HCT116 (cell line): ENCODE measurements around the gene PRDM2. TPM values are rescaled to one million over a fixed set of nuclear protein-coding genes. Genes with fewer than 3 reads are reported as not detected.

Experiments
- ATAC-seq: fragments of 200-7000 bp; cut with Tn5 transposase; 2 replicates; pipeline ENCODE4 v1.9.1; 2020; ENCODE audit warnings: mild to moderate bottlenecking, moderate library complexity
- BruUV-seq: library from RNA; stranded (reverse); fragments of 400-500 nt; replicated peaks from 2 replicates; lab custom pipeline; 2021; lab: Mats Ljungman, UMichigan
- CTCF ChIA-PET: fragments of 300-600 bp; sonication (Branson Sonifier 250); formaldehyde crosslinking; loops from one replicate; lab custom pipeline; 2021; ENCODE audit warnings: antibody characterized with exemption; lab: Charles Lee
- POLR2A ChIA-PET: fragments of 300-600, 350-600 bp; sonication (Branson Sonifier 250); formaldehyde crosslinking; loops from one replicate; lab custom pipeline; 2021; ENCODE audit warnings: antibody characterized with exemption; lab: Charles Lee
- RAD21 ChIA-PET, 2 experiments: fragments of 300-600 bp; sonication (Branson Sonifier 250); formaldehyde crosslinking; loops; one replicate each; lab custom pipeline; 2023; ENCODE audit warnings: low total read pairs in 2 of 2; ENCODE audit not compliant: uncharacterized antibody in 2 of 2, unreplicated experiment in 2 of 2, low non-redundant PET in 1 of 2; lab: Charles Lee
- DNase-seq: peaks from one replicate; pipeline ENCODE4 v3.0.0-alpha.2; 2010; ENCODE audit warnings: low read depth, low spot score
- H2AFZ ChIP-seq: fragments of 200-600 bp; shearing (Covaris generic), sonication (generic); 2 replicates; pipeline ENCODE4 v1.6.1; 2017; ENCODE audit warnings: low read depth, mixed run types, mixed read lengths, antibody characterized with exemption, low read length; ENCODE audit not compliant: poor library complexity, severe bottlenecking
- H3K27ac ChIP-seq: 2 replicates; pipeline ENCODE4 v1.5.1; 2012; ENCODE audit warnings: low read depth, low read length
- H3K27me3 ChIP-seq: fragments of 200-600 bp; sonication (generic); 2 replicates; pipeline ENCODE4 v1.6.1; 2016; ENCODE audit warnings: mixed run types, low read length, mixed read lengths; ENCODE audit not compliant: insufficient read depth
- H3K36me3 ChIP-seq, 2 experiments: fragments of 200-500 bp in 1 of 2; fragments of 200-600 bp in 1 of 2; sonication (Bioruptor generic) in 1 of 2; sonication (generic) in 1 of 2; 2 replicates each; pipeline versions ENCODE4 v1.5.1 to v1.6.1; 2014 to 2016; ENCODE audit warnings: low read length in 2 of 2, inconsistent platforms in 1 of 2, mixed read lengths in 1 of 2, mixed run types in 1 of 2; ENCODE audit not compliant: insufficient read depth in 2 of 2, control insufficient read depth in 1 of 2
- H3K4me1 ChIP-seq, 2 experiments: fragments of 200-600 bp in 1 of 2; sonication (generic) in 1 of 2; 2 replicates each; pipeline versions ENCODE4 v1.5.1 to v1.6.1; 2012 to 2017; ENCODE audit warnings: low read length in 2 of 2, inconsistent platforms in 1 of 2, mild to moderate bottlenecking in 1 of 2, mixed read lengths in 1 of 2, mixed run types in 1 of 2, moderate library complexity in 1 of 2; ENCODE audit not compliant: insufficient read depth in 2 of 2, control insufficient read depth in 1 of 2
- H3K4me2 ChIP-seq: fragments of 200-600 bp; sonication (generic); 2 replicates; pipeline ENCODE4 v1.6.1; 2017; ENCODE audit warnings: mixed run types, low read length, mixed read lengths
- H3K4me3 ChIP-seq, 2 experiments: fragments of 200-600 bp in 1 of 2; sonication (generic) in 1 of 2; replicated peaks in 1 of 2; 2 replicates each; pipeline ENCODE4 v1.5.1; 2011 to 2016; ENCODE audit warnings: low read length in 2 of 2, control low read depth in 1 of 2, low read depth in 1 of 2, mild to moderate bottlenecking in 1 of 2, mixed read lengths in 1 of 2, mixed run types in 1 of 2
- H3K79me2 ChIP-seq: fragments of 200-600 bp; sonication (generic); 2 replicates; pipeline ENCODE4 v1.6.1; 2017; ENCODE audit warnings: mild to moderate bottlenecking, mixed run types, low read length, moderate library complexity, mixed read lengths; ENCODE audit not compliant: insufficient read depth
- H3K9ac ChIP-seq: fragments of 200-600 bp; sonication (generic); 2 replicates; pipeline ENCODE4 v1.6.1; 2016; ENCODE audit warnings: low read length, mixed read lengths
- H3K9me2 ChIP-seq: fragments of 200-600 bp; sonication (generic), shearing (Covaris generic); 2 replicates; pipeline ENCODE4 v1.6.1; 2017; ENCODE audit warnings: mixed run types, mild to moderate bottlenecking, moderate library complexity; ENCODE audit not compliant: insufficient read depth
- H3K9me3 ChIP-seq, 2 experiments: fragments of 200-500 bp in 1 of 2; fragments of 200-600 bp in 1 of 2; sonication (Bioruptor generic) in 1 of 2; sonication (generic) in 1 of 2; 2 replicates each; pipeline ENCODE4 v1.6.1; 2014 to 2017; ENCODE audit warnings: low read length in 2 of 2, mixed read lengths in 2 of 2, inconsistent platforms in 1 of 2, low read depth in 1 of 2, mild to moderate bottlenecking in 1 of 2, mixed run types in 1 of 2, moderate library complexity in 1 of 2; ENCODE audit not compliant: control insufficient read depth in 1 of 2, insufficient read depth in 1 of 2
- H4K20me1 ChIP-seq: fragments of 200-600 bp; sonication (generic), shearing (Covaris generic); 2 replicates; pipeline ENCODE4 v1.6.1; 2017; ENCODE audit warnings: mixed run types, mild to moderate bottlenecking, moderate library complexity; ENCODE audit not compliant: insufficient read depth
- CBX3 ChIP-seq: IDR thresholded peaks from 2 replicates; pipeline ENCODE4 v1.6.1; 2012; ENCODE audit warnings: low read depth
- FOSL1 ChIP-seq: IDR thresholded peaks from 2 replicates; pipeline ENCODE4 v1.6.1; 2012; ENCODE audit warnings: low read depth
- POLR2A ChIP-seq: IDR thresholded peaks from 2 replicates; pipeline ENCODE4 v1.7.0; 2011; ENCODE audit warnings: borderline replicate concordance; ENCODE audit not compliant: insufficient read depth, insufficient read length; ENCODE audit errors: extremely low read depth
- RAD21 ChIP-seq: IDR thresholded peaks from 2 replicates; pipeline ENCODE4 v1.6.1; 2012; ENCODE audit warnings: low read depth, mild to moderate bottlenecking
- SP1 ChIP-seq: IDR thresholded peaks from 2 replicates; pipeline ENCODE4 v1.6.1; 2012; ENCODE audit warnings: low read depth
- TCF7L2 ChIP-seq: IDR thresholded peaks from 2 replicates; pipeline ENCODE4 v1.7.0; 2011; ENCODE audit warnings: borderline replicate concordance, inconsistent platforms; ENCODE audit not compliant: insufficient read depth, insufficient read length; ENCODE audit errors: extremely low read depth
- YY1 ChIP-seq: IDR thresholded peaks from 2 replicates; pipeline ENCODE4 v1.6.1; 2011; ENCODE audit warnings: low read length, low read depth, moderate library complexity, mild to moderate bottlenecking; ENCODE audit not compliant: insufficient replicate concordance; ENCODE audit errors: extremely low read depth
- ZFX ChIP-seq: fragments of 450-650 bp; IDR thresholded peaks from 2 replicates; pipeline ENCODE4 v1.6.1; 2017
- ZNF274 ChIP-seq: fragments of 200-500 bp; sonication (Bioruptor generic); IDR thresholded peaks from 2 replicates; pipeline ENCODE4 v1.6.1; 2014; ENCODE audit warnings: mild to moderate bottlenecking, low read depth, low read length, inconsistent platforms
- intact Hi-C: fragments of 100-400 bp; cut with micrococcal nuclease; formaldehyde crosslinking; loops from 2 replicates; pipeline ENCODE4 v1.10.0; 2022
- total RNA-seq: library from RNA; stranded (reverse); gene quantifications from one replicate; pipeline ENCODE4 v1.2.1, GENCODE V29; 2021; ENCODE audit not compliant: unreplicated experiment
- TF ChIP-seq, protein P1 (sequence below): IDR thresholded peaks from 2 replicates; pipeline ENCODE4 v1.6.1; 2012; ENCODE audit warnings: low read depth

Gene PRDM2
- total RNA-seq, 1 experiment from 2014 or later = 17.3 TPM

DNA sequence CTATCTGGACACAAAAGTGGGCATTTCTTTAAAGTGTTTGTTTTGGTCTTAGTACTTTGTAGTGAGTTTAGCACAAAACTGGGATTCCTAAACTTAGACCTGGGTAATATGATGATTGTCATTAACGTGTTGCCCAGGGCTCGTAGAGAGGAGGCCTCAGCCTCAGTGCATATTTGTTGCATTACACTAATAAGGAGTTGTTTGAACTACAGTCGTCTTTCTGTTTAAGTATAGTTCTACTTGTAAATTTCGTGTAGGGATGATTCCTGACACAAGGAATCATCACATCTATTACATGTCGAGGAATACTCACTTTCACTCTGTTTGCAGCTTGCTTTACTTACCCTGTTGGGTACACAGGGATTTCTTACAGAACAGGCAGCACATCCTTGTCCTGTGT is 85.0 kb downstream of the PRDM2 start:
- Histone ChIP-seq H3K36me3 (peaks cover 4% of the 10 kb centered on the region in 2 experiments; a peak in 1 of 4 replicates), H3K9me2 (no peaks in the 10 kb centered on the region), H2AFZ (no peak overlapping the region), H3K27ac (no peak overlapping the region), H3K4me1 (no peaks in the 10 kb centered on the region), H3K9ac (no peak overlapping the region), H4K20me1 (no peaks in the 10 kb centered on the region), H3K27me3 (no peaks in the 10 kb centered on the region), H3K4me2 (no peak overlapping the region), H3K9me3 (no peaks in the 10 kb centered on the region), H3K79me2 (peaks cover 45% of the 10 kb centered on the region), H3K4me3 (no peak overlapping the region)
- ChIA-PET POLR2A (no interaction called here), RAD21 (no interaction called here), CTCF (no interaction called here)
- BruUV-seq = no TSS peak
- intact Hi-C loops = no loop called here
- no peak for DNase-seq
- ATAC-seq = no peak
- TF ChIP-seq ZFX (no peak), SP1 (no peak), ZNF274 (no peak), FOSL1 (no peak), RAD21 (no peak), CBX3 (no peak), TCF7L2 (no peak), YY1 (no peak), POLR2A (no peak)
- TF ChIP-seq, protein P1, sequence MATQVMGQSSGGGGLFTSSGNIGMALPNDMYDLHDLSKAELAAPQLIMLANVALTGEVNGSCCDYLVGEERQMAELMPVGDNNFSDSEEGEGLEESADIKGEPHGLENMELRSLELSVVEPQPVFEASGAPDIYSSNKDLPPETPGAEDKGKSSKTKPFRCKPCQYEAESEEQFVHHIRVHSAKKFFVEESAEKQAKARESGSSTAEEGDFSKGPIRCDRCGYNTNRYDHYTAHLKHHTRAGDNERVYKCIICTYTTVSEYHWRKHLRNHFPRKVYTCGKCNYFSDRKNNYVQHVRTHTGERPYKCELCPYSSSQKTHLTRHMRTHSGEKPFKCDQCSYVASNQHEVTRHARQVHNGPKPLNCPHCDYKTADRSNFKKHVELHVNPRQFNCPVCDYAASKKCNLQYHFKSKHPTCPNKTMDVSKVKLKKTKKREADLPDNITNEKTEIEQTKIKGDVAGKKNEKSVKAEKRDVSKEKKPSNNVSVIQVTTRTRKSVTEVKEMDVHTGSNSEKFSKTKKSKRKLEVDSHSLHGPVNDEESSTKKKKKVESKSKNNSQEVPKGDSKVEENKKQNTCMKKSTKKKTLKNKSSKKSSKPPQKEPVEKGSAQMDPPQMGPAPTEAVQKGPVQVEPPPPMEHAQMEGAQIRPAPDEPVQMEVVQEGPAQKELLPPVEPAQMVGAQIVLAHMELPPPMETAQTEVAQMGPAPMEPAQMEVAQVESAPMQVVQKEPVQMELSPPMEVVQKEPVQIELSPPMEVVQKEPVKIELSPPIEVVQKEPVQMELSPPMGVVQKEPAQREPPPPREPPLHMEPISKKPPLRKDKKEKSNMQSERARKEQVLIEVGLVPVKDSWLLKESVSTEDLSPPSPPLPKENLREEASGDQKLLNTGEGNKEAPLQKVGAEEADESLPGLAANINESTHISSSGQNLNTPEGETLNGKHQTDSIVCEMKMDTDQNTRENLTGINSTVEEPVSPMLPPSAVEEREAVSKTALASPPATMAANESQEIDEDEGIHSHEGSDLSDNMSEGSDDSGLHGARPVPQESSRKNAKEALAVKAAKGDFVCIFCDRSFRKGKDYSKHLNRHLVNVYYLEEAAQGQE = no peak
